GM19023 (cell line): Measurements from ENCODE around the gene PSMD7.
A peak's percentile ranks its signal among the peaks of the same experiment; 100 is the strongest.
"Not testable (repeated sequence)": the region's sequence is repeated elsewhere in the genome, so short reads cannot be mapped to it uniquely, and the experiment has no call there.

Experiments
- ATAC-seq: cut with Tn5 transposase; IDR thresholded peaks from one replicate; pipeline ENCODE4 v1.9.1; 2021; ENCODE audit warnings: mild to moderate bottlenecking, moderate library complexity; ENCODE audit not compliant: unreplicated experiment

PSMD7 gene

GRCh38 chr16:74296104-74296431 is 546 bp upstream of the PSMD7 start:
- peak; percentile 11 for ATAC-seq

DNA sequence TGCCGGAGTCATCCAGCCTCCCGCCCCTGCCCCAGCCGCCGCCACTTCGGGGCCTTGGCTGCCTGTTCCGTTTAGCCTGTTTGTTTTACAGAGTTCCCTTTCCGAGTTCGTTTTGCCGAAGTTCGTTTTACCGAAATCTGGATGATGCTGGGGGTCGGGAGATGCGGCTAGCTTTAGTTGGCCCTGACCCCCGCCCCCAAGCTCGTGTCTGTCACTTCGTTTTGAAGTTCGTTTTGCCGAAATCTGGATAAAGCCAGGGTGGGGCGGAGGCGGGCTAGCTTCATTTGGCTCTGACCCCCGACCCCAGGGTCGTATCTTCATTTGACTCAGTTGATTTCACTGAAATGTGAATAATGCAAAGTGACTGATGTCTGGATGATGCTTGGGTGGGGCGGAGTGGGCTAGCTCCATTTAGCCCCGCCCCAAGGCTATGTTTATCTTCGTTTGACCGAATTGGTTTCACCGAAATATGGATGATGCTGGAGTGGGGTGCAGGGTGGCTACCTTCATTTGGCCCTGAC is 591 bp downstream of the PSMD7 start:
- peak; percentile 36 for ATAC-seq

DNA sequence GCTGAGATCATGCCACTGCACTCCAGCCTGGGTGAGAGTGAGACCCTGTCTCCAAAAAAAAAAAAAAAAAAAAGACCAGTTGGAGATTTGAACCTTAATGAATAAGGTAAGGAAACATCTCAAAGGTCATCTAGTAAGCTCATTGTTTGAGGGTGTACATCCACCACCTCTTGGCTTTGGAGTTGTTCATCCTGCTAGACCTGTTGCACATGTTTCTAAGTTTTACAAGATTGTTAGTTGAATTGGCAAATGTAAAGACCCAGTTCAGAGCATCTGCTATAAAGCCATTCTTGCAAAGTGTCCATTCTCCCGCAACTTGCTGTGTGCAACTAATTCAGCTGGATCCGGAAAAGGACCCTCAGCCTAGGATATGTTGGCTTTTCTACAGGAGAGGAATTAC is 1.5 kb downstream of the PSMD7 start:
- no peak for ATAC-seq

DNA sequence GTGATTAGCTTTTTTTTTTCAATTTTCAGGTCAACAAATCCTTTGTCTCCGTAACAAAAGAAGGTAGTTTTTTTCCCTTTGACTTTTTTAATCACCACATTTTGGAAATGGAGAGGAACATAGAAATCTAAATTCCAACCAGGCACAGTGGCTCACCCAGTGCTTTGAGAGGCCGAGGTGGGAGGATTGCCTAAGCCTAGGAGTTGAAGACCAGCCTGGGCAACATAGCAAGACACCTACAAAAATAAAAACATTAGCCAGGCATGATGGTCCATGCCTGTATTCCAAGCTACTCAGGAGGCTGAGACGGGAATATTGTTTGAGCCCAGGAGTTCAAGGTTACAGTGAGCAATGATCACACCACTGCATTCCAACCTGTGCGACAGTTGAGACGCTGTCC is 5.7 kb downstream of the PSMD7 start:
- no peak for ATAC-seq

DNA sequence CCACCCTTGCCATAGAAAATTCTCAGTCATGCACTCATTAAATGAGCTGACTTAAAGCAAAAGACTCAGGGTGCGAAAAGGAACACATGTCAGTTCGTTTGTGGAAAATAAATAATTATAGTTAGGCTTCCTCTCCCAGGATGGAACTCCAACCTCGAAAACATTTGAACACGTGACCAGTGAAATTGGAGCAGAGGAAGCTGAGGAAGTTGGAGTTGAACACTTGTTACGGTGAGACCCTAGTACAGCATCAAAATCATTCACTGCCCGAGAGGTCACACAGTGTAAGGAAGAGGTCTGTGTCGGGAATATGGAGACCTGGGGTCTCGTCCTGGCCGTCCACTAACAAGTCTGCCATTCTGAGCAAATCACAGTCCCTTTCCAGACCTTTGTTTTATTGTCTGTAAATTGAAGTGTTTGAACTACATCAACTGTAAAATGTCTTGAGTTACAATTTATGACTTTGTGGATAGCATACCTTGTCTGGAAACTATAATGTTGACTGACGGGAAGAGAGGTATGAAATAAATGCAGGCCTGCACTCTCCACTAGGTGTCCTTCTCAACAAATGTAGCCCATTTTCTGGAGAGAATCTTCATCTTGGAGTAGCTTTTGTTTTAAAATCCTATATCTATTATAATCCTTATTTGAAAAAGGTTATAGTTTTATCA is 7.7 kb downstream of the PSMD7 start:
- ATAC-seq, result no peak

GRCh38 chr16:74304835-74305176 is 8.2 kb downstream of the PSMD7 start:
- no peak for ATAC-seq

- ATAC-seq, result no peak
These were observed 8.7 kb downstream of the PSMD7 start for GRCh38 chr16:74305281-74305680.

- no peak for ATAC-seq
These were observed 9.6 kb downstream of the PSMD7 start for GRCh38 chr16:74305978-74306784.

DNA sequence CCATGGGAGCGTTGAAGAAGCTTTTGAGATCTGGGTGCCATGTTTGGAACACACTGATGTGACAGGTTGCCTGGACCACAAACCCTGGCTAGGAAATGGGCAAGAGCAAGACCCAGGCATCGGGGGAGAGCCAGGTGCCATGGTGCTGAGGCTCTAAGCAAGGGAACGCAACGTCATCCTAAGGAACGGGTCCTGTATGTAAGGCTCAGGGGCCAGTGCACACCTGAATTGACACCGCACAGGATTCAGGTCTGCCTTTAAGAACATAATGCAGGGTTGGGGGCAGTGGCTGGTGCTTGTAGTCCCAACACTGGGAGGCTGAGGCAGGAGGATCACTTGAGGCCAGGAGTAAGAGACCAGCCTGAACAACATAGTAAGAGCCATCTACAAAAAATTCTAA is 10.8 kb downstream of the PSMD7 start:
- ATAC-seq, result no peak

GRCh38 chr16:74309789-74310781 is 13.5 kb downstream of the PSMD7 start:
- no peak for ATAC-seq

DNA sequence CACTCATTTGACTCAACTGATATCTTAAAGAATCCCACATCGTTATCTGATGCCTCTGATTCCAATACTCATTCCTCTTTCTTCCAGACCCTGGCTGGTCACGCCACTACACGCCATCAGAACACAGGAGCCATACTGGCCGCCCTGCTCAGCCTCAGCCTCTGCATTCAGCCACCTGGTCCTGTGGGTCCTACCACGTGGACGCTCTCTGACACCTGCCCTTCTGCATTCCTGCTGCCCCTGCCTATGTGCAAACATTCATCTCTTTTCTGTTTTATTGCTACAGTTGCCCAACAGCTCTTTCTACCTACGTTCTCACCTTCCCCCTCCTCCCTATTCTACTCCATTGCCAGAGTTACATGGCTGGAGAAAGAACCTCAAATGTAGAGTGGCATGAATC is 18.4 kb downstream of the PSMD7 start:
- no peak for ATAC-seq

- ATAC-seq, result no peak
These were observed 24.1 kb downstream of the PSMD7 start for GRCh38 chr16:74320707-74321106.

DNA sequence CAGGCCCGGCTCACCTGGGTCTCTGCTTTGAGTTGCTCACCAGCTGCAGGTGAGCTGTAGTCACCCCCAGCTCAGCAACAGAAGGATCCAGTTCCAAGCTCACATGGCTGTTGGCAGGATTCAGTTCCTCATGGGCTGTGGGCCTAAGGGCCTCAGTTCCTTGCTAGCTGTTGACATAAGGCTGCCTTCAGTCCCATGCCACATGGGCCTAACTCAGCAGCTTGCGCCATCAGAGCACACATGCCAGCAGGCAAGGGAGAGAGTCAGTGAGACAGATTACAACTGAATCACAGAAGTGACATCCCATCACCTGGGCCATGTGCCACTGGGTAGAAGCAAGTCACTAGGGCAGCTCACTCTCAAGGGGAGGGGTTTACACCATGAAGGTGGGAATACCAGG is 24.7 kb downstream of the PSMD7 start:
- ATAC-seq, result no peak

GRCh38 chr16:74322301-74322710 is 25.7 kb downstream of the PSMD7 start:
- no peak for ATAC-seq

- ATAC-seq, result not testable (repeated sequence)
These were observed 28.2 kb downstream of the PSMD7 start for GRCh38 chr16:74324777-74325176.

DNA sequence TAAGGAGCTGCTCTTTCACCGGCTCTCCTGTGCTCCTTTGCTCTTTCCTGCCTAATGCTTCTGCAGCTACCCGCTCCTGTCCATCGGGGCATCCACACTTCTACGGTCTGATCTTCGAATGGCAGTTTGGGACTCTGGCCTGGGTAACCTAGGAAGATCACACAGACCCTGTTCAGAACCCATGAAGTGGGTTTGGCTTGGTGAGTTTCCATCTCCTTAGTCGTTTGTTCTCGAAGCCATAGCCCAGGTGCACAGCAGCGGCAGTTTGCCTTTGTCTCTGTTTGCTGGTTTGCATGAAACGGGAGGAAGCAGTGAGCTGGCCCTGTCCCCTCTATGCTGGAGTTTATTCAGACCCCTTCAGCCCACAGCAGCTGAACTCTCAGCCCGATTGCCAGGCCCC is 29.0 kb downstream of the PSMD7 start:
- no peak for ATAC-seq

DNA sequence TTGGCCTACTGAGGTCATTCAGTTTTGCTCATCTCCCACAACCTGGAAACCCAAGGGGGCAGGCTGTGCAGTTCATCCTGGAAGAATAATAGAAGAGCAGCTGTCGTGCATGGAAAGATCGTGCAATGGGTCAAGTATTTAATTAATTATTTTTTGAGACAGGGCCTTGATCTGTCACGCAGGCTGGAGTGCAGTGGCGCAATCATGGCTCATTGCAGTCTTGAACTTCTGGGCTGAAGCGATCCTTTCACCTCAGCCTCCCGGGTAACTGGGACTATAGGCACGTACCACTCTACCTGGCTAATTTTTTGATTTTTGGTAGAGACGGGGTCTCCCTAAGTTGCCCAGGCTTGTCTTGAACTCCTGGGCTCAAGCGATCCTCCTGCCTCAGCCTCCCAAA is 31.7 kb downstream of the PSMD7 start:
- ATAC-seq, result not testable (repeated sequence)

DNA sequence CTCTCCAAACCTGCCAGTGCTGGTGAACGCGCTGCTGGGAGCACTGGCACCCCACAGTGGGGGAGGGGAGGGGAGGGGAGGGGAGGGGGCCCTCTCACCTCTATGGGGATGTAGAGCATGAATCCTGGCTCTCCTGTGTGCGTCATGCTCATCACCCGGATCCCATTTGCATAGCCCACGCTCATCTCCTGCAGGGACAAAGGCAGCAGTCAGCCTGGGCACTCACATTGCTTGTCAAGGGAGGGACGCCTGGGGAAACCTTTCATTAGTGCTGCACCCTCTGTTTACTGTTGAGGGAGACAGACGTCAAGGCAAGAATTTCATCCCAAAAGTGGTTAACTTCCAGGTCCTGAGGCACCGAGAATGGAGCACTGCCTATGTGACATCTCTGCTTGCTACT is 35.9 kb downstream of the PSMD7 start:
- ATAC-seq, result not testable (repeated sequence)

- not testable (repeated sequence) for ATAC-seq
These were observed 40.9 kb downstream of the PSMD7 start for GRCh38 chr16:74337506-74337905.

DNA sequence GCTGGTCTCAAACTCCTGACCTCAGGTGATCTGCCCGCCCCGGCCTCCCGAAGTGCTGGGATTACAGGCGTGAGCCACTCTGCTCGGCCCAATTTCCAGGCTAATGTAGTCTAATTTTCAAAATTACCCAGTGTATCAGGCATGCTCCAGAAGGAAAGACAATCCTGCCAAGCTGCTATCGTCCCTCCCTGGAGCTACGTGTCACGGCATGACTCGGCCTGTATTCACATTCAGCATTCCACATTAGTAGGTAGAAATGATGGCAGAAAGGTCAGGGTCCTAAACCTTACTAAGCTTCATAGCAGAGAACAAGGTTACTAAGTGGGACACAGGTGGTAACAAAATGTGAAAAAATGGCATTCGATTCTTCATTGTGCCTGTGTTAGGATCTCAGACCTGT is 42.6 kb downstream of the PSMD7 start:
- not testable (repeated sequence) for ATAC-seq

GRCh38 chr16:74353038-74353437 is 56.4 kb downstream of the PSMD7 start:
- not testable (repeated sequence) for ATAC-seq
